IMR-90 (cell line): ENCODE data around the gene OXSR1. TPM values are rescaled to one million over a fixed set of nuclear protein-coding genes. Genes with fewer than 3 reads are reported as not detected.
"Not testable (repeated sequence)": the region's sequence is repeated elsewhere in the genome, so short reads cannot be mapped to it uniquely, and the experiment has no call there.

Experiments used
- ATAC-seq: fragments of 200-7000 bp; cut with Tn5 transposase; 2 replicates; pipeline ENCODE4 v1.9.1; 2020; ENCODE audit warnings: low read depth, mild to moderate bottlenecking, moderate library complexity
- BruUV-seq: library from RNA; stranded (reverse); fragments of 400-500 nt; replicated peaks from 2 replicates; lab custom pipeline; 2021; lab: Mats Ljungman, UMichigan
- CTCF ChIA-PET: fragments of 300-600 bp; formaldehyde crosslinking; extraction: SDS; loops from one replicate; lab custom pipeline; 2021; ENCODE audit warnings: antibody characterized with exemption; lab: Yijun Ruan, JAX
- POLR2A ChIA-PET: fragments of 300-600 bp; sonication (Branson Sonifier 250); formaldehyde crosslinking; loops from one replicate; lab custom pipeline; 2022; ENCODE audit warnings: antibody characterized with exemption; ENCODE audit not compliant: unreplicated experiment; lab: Charles Lee
- DNase-seq: peaks from one replicate; pipeline ENCODE4 v3.0.0; 2013
- H2AFZ ChIP-seq: replicated peaks from 2 replicates; pipeline ENCODE3; 2013; ENCODE audit warnings: low read length, mild to moderate bottlenecking; ENCODE audit not compliant: poor library complexity
- H2AK5ac ChIP-seq: 2 replicates; pipeline ENCODE4 v1.6.1; 2013; ENCODE audit warnings: low read depth, low read length, inconsistent platforms
- H2AK9ac ChIP-seq: replicated peaks from 2 replicates; pipeline ENCODE3; 2013; ENCODE audit warnings: mild to moderate bottlenecking, low read depth, low read length, moderate library complexity; ENCODE audit not compliant: poor library complexity
- H2BK120ac ChIP-seq: 2 replicates; pipeline ENCODE4 v1.6.1; 2013; ENCODE audit warnings: low read depth, low read length, inconsistent platforms
- H2BK15ac ChIP-seq: 3 replicates; pipeline ENCODE4 v1.6.1; 2013; ENCODE audit warnings: low read depth, low read length, inconsistent platforms
- H2BK20ac ChIP-seq: 2 replicates; pipeline ENCODE4 v1.6.1; 2013; ENCODE audit warnings: low read depth, mild to moderate bottlenecking, inconsistent platforms, low read length, moderate library complexity
- H2BK5ac ChIP-seq: 2 replicates; pipeline ENCODE4 v1.6.1; 2013; ENCODE audit warnings: mild to moderate bottlenecking, low read depth, low read length, inconsistent platforms; ENCODE audit not compliant: poor library complexity, severe bottlenecking
- H3K14ac ChIP-seq: replicated peaks from 2 replicates; pipeline ENCODE4 v1.6.1; 2013; ENCODE audit warnings: low read depth, low read length, inconsistent platforms
- H3K18ac ChIP-seq: 2 replicates; pipeline ENCODE4 v1.6.1; 2013; ENCODE audit warnings: low read depth, low read length, control low read depth
- H3K23ac ChIP-seq: 2 replicates; pipeline ENCODE4 v1.6.1; 2013; ENCODE audit warnings: low read depth, low read length, inconsistent platforms
- H3K27ac ChIP-seq: 2 replicates; pipeline ENCODE4 v1.5.1; 2013; ENCODE audit warnings: mild to moderate bottlenecking, control low read depth, low read length; ENCODE audit not compliant: insufficient read depth
- H3K27me3 ChIP-seq: 2 replicates; pipeline ENCODE4 v1.6.1; 2013; ENCODE audit warnings: low read length; ENCODE audit not compliant: control insufficient read depth, insufficient read depth
- H3K36me3 ChIP-seq: 2 replicates; pipeline ENCODE4 v1.6.1; 2013; ENCODE audit warnings: low read length, mixed read lengths; ENCODE audit not compliant: control insufficient read depth, insufficient read depth
- H3K4ac ChIP-seq: 2 replicates; pipeline ENCODE4 v1.6.1; 2013; ENCODE audit warnings: low read depth, low read length, inconsistent platforms
- H3K4me1 ChIP-seq: 2 replicates; pipeline ENCODE4 v1.6.1; 2013; ENCODE audit warnings: low read length, mixed read lengths; ENCODE audit not compliant: control insufficient read depth, insufficient read depth
- H3K4me2 ChIP-seq: 2 replicates; pipeline ENCODE4 v1.6.1; 2013; ENCODE audit warnings: low read depth, mild to moderate bottlenecking, control low read depth, low read length, moderate library complexity
- H3K4me3 ChIP-seq: 2 replicates; pipeline ENCODE4 v1.5.1; 2013; ENCODE audit warnings: low read depth, mild to moderate bottlenecking, control low read depth, low read length, moderate library complexity; ENCODE audit not compliant: insufficient read depth
- H3K56ac ChIP-seq: 2 replicates; pipeline ENCODE4 v1.6.1; 2013; ENCODE audit warnings: low read length, inconsistent platforms; ENCODE audit not compliant: insufficient read depth; ENCODE audit errors: extremely low read depth
- H3K79me1 ChIP-seq, 2 experiments: 2 replicates each; pipeline ENCODE4 v1.6.1; 2013; ENCODE audit warnings: low read length in 2 of 2, inconsistent platforms in 1 of 2, low read depth in 1 of 2
- H3K9ac ChIP-seq: 2 replicates; pipeline ENCODE4 v1.6.1; 2013; ENCODE audit warnings: low read depth, low read length, control low read depth
- H3K9me1 ChIP-seq: 2 replicates; pipeline ENCODE4 v1.6.1; 2013; ENCODE audit warnings: low read length, inconsistent platforms; ENCODE audit not compliant: insufficient read depth
- H3K9me3 ChIP-seq: 2 replicates; pipeline ENCODE4 v1.6.1; 2013; ENCODE audit warnings: low read length; ENCODE audit not compliant: control insufficient read depth, insufficient read depth
- H4K20me1 ChIP-seq: 2 replicates; pipeline ENCODE4 v1.6.1; 2013; ENCODE audit warnings: low read length, inconsistent platforms; ENCODE audit not compliant: insufficient read depth
- H4K5ac ChIP-seq: 2 replicates; pipeline ENCODE4 v1.6.1; 2013; ENCODE audit warnings: mild to moderate bottlenecking, low read depth, low read length, control low read depth
- H4K8ac ChIP-seq, 2 experiments: 2 replicates each; pipeline ENCODE4 v1.6.1; 2013; ENCODE audit warnings: low read depth in 2 of 2, low read length in 2 of 2, control low read depth in 1 of 2, inconsistent platforms in 1 of 2
- H4K91ac ChIP-seq: 2 replicates; pipeline ENCODE4 v1.6.1; 2013; ENCODE audit warnings: low read depth, low read length, inconsistent platforms; ENCODE audit not compliant: insufficient read depth
- FOS ChIP-seq: fragments of 150-350 bp; IDR thresholded peaks from 2 replicates; pipeline ENCODE4 v1.6.1; 2016; ENCODE audit warnings: low read depth, low read length
- MAZ ChIP-seq: IDR thresholded peaks from 2 replicates; pipeline ENCODE4 v1.6.1; 2012; ENCODE audit warnings: low read depth, mild to moderate bottlenecking, low read length, improper control_type of control experiment, moderate library complexity, borderline replicate concordance
- SMC3 ChIP-seq: fragments of 150-350 bp; IDR thresholded peaks from 2 replicates; pipeline ENCODE4 v1.6.1; 2016; ENCODE audit warnings: low read depth, mild to moderate bottlenecking, antibody characterized with exemption, low read length, moderate library complexity
- WGBS, 2 experiments: methylation state at CpG; one replicate each; pipeline versions ENCODE4 v1.1.5 to v1.1.7; 2013; ENCODE audit warnings: missing lambda C conversion rate in 2 of 2; ENCODE audit not compliant: insufficient read length in 1 of 2; ENCODE audit errors: extremely low coverage in 2 of 2; 5-methylcytosine and 5-hydroxymethylcytosine counted together
- dilution Hi-C: fragments of 300-500 bp; cut with HindIII; formaldehyde crosslinking; loops from one replicate; pipeline ENCODE4 v1.14.3; 2018; ENCODE audit warnings: low sequenced_read_pairs; ENCODE audit not compliant: unreplicated experiment
- in situ Hi-C: fragments of 300-500 bp; cut with MboI; formaldehyde crosslinking; loops from 3 replicates; pipeline ENCODE4 v1.14.3; 2019; ENCODE audit warnings: low sequenced_read_pairs, inconsistent platforms, mixed read lengths
- intact Hi-C: fragments of 100-400 bp; cut with micrococcal nuclease; formaldehyde crosslinking; loops from 2 replicates; pipeline ENCODE4 v1.10.0; 2022
- polyA plus RNA-seq, 3 experiments: library from polyadenylated mRNA; depleted of rRNA; stranded (reverse); fragments of >200 nt; gene quantifications; 2 replicates each; pipeline ENCODE4 v1.2.3, GENCODE V29; 2012; ENCODE audit warnings: low replicate concordance in 1 of 3
- total RNA-seq: library from RNA; depleted of rRNA; stranded (reverse); fragments of >200 nt; gene quantifications from 2 replicates; pipeline ENCODE4 v1.2.3, GENCODE V29; 2012

The OXSR1 gene
- total and polyA plus RNA-seq, 2 of the 4 experiments (the other 2 are of a cell fraction): 32.9 to 37.6 TPM

- dilution Hi-C loops: no loop called here
Measured at GRCh38 chr3:38133557-38134405, 31.6 kb upstream of the OXSR1 start.

GRCh38 chr3:38134517-38135143 is 30.7 kb upstream of the OXSR1 start:
- H3K56ac ChIP-seq, H3K4ac ChIP-seq, H2AFZ ChIP-seq, CTCF ChIA-PET, H3K18ac ChIP-seq, H2BK15ac ChIP-seq, H2AK5ac ChIP-seq, H3K4me2 ChIP-seq, H3K27ac ChIP-seq, H4K91ac ChIP-seq, H3K14ac ChIP-seq, DNase-seq, H4K8ac ChIP-seq, H4K20me1 ChIP-seq, H3K27me3 ChIP-seq, H4K5ac ChIP-seq, BruUV-seq, H2BK5ac ChIP-seq, intact Hi-C loops, H3K9ac ChIP-seq, dilution Hi-C loops, H3K9me3 ChIP-seq, H2AK9ac ChIP-seq, H2BK20ac ChIP-seq, POLR2A ChIA-PET, H3K23ac ChIP-seq, H3K4me3 ChIP-seq, ATAC-seq, H2BK120ac ChIP-seq: not testable (repeated sequence)
- Histone ChIP-seq H3K9me1 (peaks cover 12% of the 10 kb centered on the region), H3K79me1 (peaks cover 26 to 75% of the 10 kb centered on the region in 2 experiments), H3K4me1 (peaks cover 11% of the 10 kb centered on the region), H3K36me3 (peaks cover 36% of the 10 kb centered on the region)
- in situ Hi-C loops: loop anchor here (10.0 kb wide), 1 partner anchor 350 kb away; no protein-coding TSS in a partner anchor
- WGBS, 2 experiments: 94% methylated on average over 6 of the region's 10 CpGs; no CpG with 5 or more reads in 1 of the 2 experiments

More at GRCh38 chr3:38133557-38134405, 31.6 kb upstream of the OXSR1 start:
- BruUV-seq: no TSS peak
- no peak overlapping the region for H2BK5ac ChIP-seq
- H3K79me1 ChIP-seq: peaks cover 18 to 66% of the 10 kb centered on the region in 2 experiments
- no peak overlapping the region for H3K4me3 ChIP-seq
- no peak overlapping the region for H3K9ac ChIP-seq
- H2BK15ac ChIP-seq: no peak overlapping the region
- CTCF ChIA-PET: no interaction called here
- peaks cover 45% of the 10 kb centered on the region for H3K36me3 ChIP-seq
- H3K23ac ChIP-seq: no peak overlapping the region
- no peak overlapping the region for H3K18ac ChIP-seq
- H3K14ac ChIP-seq: no peak overlapping the region
- ATAC-seq (no peak), DNase-seq (no peak)
- H2BK120ac ChIP-seq: no peak overlapping the region
- no peaks in the 10 kb centered on the region for H3K9me3 ChIP-seq
- no peak overlapping the region for H3K27ac ChIP-seq
- H4K91ac ChIP-seq: no peak overlapping the region
- H3K9me1 ChIP-seq: peaks cover 7% of the 10 kb centered on the region
- POLR2A ChIA-PET: no interaction called here
- intact Hi-C loops (no loop called here), in situ Hi-C loops (loop anchor here (10.0 kb wide), 1 partner anchor 351 kb away; no protein-coding TSS in a partner anchor)
- no peak overlapping the region for H2AK9ac ChIP-seq
- TF ChIP-seq FOS (no peak), MAZ (no peak), SMC3 (no peak)
- WGBS, 2 experiments: 92% methylated on average over 2 of the region's 10 CpGs; no CpG with 5 or more reads in 1 of the 2 experiments
- H4K5ac ChIP-seq: no peak overlapping the region
- H3K4me1 ChIP-seq: peaks cover 7% of the 10 kb centered on the region
- H3K27me3 ChIP-seq: no peaks in the 10 kb centered on the region
- H2BK20ac ChIP-seq: no peak overlapping the region
- H3K4me2 ChIP-seq: no peak overlapping the region
- no peak overlapping the region for H4K8ac ChIP-seq
- no peak overlapping the region for H2AK5ac ChIP-seq
- no peak overlapping the region for H3K4ac ChIP-seq
- no peak overlapping the region for H2AFZ ChIP-seq
- no peak overlapping the region; the same call in 1 of the 2 replicates for H3K56ac ChIP-seq
- H4K20me1 ChIP-seq: 0 out of 2 replicates have a peak, but pooled peaks cover 5% of the 10 kb centered on the region
